ENCODE results near the gene CTAGE8. TPM values are rescaled to one million over a fixed set of nuclear protein-coding genes. Genes with fewer than 3 reads are reported as not detected.
A peak's percentile ranks its signal among the peaks of the same experiment; 100 is the strongest.
"Not testable (repeated sequence)": the region's sequence is repeated elsewhere in the genome, so short reads cannot be mapped to it uniquely, and the experiment has no call there.

Gene CTAGE8
- total RNA-seq, 2 experiments from 2014 or later = 1.1 to 1.9 TPM

DNA sequence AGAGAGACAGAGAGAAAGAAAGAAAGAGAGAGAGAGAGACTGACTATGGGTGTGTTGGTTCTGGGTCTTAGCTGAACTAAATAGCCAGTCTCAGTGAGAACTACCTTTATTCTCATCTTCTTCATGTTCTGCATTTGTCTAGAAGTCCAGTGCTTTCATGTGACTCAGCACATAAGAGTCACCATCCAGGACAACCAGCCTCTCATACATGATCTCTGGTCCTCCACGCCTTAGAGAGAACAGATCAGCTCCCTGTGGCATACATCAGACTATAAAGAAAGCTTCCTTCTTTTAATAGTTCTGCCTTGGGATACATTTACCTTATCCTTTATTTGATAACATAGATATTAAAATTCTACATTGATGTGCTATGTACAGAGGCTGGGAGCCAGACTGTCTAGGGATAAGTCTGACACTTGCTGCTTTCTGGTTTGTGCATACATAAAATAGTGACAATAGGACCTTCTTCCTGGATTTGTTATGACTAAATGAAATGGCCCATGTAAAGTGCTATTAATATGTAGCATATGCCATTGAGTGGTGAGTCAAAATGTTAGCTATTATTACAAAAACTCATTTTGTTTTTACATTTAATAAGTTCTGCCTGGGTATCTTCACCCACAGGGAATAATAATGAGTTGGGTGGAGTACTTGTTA lies 21.3 kb downstream of the CTAGE8 start:
- H3K9me3 Mint-ChIP-seq (ENCODE audit: low read depth); POLR2A ChIA-PET; CTCF ChIA-PET; H3K36me3 Mint-ChIP-seq (ENCODE audit: low read depth); H3K4me1 Mint-ChIP-seq; DNase-seq; H3K27me3 Mint-ChIP-seq; H3K27ac Mint-ChIP-seq; intact Hi-C loops (cut with DNase I, micrococcal nuclease); H3K4me3 Mint-ChIP-seq; ATAC-seq: not testable (repeated sequence)

DNA sequence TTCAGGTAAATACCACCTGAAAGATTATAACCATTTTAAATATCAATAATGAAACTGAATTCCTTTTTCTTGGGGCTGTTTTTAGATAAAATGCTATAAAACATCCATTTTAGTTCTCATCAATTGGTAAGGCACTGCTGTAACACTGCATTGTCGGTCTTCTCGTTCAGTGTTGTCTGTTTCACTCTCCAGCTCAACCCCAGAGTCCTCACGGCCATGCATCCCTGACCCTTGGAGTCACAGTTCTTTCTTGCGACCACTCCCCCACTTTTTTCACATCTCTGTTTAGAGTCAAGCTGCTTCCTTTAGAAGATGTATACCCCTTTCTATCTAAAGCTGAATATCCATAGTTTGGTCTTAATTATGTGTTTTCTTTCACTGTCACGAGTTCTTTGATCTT lies 22.1 kb downstream of the CTAGE8 start:
- intact Hi-C loops (cut with DNase I, micrococcal nuclease); H3K9me3 Mint-ChIP-seq (ENCODE audit: low read depth); DNase-seq; H3K27ac Mint-ChIP-seq; H3K4me3 Mint-ChIP-seq; CTCF ChIA-PET; H3K27me3 Mint-ChIP-seq; H3K4me1 Mint-ChIP-seq; ATAC-seq; POLR2A ChIA-PET; H3K36me3 Mint-ChIP-seq (ENCODE audit: low read depth): not testable (repeated sequence)

DNA sequence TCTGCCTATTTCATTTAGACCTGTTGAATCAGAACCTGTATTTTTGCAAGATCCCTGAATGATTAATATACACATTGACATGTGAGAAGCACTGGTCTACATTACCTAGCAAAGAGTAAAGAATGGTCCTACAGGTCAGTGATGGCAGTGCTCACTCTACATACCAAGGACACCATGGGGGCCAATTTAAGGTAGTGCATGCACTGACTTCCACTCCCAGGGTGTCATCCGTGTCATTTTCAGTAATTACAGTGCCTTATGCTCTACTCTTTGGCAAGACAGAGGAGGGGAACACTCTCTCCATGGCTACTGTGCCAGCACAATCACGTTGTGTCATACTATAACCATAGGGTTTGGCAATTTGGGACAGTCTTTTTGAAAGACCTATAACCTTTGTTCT lies 23.7 kb downstream of the CTAGE8 start:
- H3K36me3 Mint-ChIP-seq (ENCODE audit: low read depth); H3K27me3 Mint-ChIP-seq; intact Hi-C loops (cut with DNase I, micrococcal nuclease); POLR2A ChIA-PET; DNase-seq; ATAC-seq; H3K27ac Mint-ChIP-seq; CTCF ChIA-PET; H3K9me3 Mint-ChIP-seq (ENCODE audit: low read depth); H3K4me3 Mint-ChIP-seq; H3K4me1 Mint-ChIP-seq: not testable (repeated sequence)

DNA sequence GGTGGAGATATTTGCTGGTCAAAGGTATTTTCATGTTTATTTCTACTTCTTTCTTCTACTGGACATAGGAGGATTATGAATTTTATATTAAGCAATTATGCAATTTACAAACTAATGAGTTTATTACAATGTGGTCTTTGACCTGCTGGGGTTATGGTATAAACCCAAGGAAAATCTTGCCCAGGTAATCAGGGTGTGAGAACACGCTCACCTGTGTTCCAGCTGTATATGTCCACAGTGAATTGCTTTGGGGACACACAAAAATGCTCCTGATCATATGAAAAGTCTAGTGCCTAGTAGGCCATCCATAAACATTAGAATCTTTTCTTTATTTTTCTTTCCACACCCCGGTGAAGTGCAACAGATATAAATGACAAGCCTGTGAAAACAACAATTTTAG lies 29.7 kb downstream of the CTAGE8 start, which contains the start of gene OR2A42:
TSS of gene OR2A42 (minus strand) at position 241 of the 400 bp plus-strand sequence. CDS start 6,762 bp downstream, outside the sequence.
- intact Hi-C loops (cut with DNase I, micrococcal nuclease) = not testable (repeated sequence)

DNA sequence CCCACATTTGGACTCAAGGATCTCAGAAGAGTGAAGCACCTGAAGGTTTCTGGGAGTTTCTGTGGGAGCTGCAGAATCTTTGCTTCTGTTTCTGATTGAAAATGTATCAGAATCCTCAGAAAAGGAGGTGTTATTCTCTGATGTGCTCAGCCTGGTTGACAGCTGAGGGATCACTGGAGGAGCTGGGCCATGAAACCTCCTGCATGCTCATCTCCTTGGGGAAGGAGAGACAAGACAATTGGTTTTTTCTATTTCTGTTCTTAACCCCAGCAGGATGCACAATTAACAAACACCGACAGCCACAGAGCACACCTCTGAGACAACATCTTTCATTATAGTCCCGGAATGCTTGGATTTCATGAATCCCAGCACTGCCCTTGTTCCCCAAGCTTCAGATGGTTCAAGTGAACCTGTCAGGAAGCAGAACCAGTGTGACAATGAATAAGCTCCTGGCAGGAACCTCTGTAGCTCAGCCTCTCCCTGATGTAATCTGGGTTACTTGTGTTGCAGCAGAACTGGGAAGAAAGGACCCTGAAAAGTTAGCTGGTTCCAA lies 30.5 kb downstream of the CTAGE8 start:
- H3K36me3 Mint-ChIP-seq (ENCODE audit: low read depth); intact Hi-C loops (cut with DNase I, micrococcal nuclease): not testable (repeated sequence)

More for the DNA sequence above, 29.7 kb downstream of the CTAGE8 start, which contains the start of gene OR2A42:
- ATAC-seq; H3K4me1 Mint-ChIP-seq; H3K27me3 Mint-ChIP-seq; H3K9me3 Mint-ChIP-seq (ENCODE audit: low read depth); H3K27ac Mint-ChIP-seq; CTCF ChIA-PET; DNase-seq; H3K36me3 Mint-ChIP-seq (ENCODE audit: low read depth); POLR2A ChIA-PET; H3K4me3 Mint-ChIP-seq: not testable (repeated sequence)

DNA sequence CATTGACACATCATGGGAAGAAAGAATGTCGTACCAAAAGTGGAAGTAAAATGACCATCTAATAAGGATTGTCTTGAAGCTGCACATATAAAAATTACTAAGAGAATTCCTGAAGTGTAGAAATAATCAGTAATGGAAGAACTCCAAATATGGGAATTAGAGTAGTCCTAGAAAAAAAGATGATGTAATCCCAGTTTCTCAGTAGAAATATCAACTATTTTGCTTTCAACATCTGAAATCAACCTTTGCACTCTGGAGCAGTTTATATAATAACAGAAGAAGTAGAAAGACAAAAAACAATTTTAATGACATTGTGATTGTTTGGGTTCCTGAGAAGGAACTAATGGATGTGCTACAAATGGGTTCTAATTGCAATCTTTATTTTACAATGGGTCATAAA lies 36.0 kb downstream of the CTAGE8 start:
- H3K27ac Mint-ChIP-seq; CTCF ChIA-PET; H3K27me3 Mint-ChIP-seq; DNase-seq; H3K4me3 Mint-ChIP-seq; intact Hi-C loops (cut with DNase I, micrococcal nuclease); H3K36me3 Mint-ChIP-seq (ENCODE audit: low read depth); H3K4me1 Mint-ChIP-seq; POLR2A ChIA-PET; H3K9me3 Mint-ChIP-seq (ENCODE audit: low read depth); ATAC-seq: not testable (repeated sequence)

More for the DNA sequence above, 30.5 kb downstream of the CTAGE8 start:
- H3K4me1 Mint-ChIP-seq; H3K27me3 Mint-ChIP-seq; H3K27ac Mint-ChIP-seq; H3K9me3 Mint-ChIP-seq (ENCODE audit: low read depth); CTCF ChIA-PET; POLR2A ChIA-PET; ATAC-seq; DNase-seq; H3K4me3 Mint-ChIP-seq: not testable (repeated sequence)

DNA sequence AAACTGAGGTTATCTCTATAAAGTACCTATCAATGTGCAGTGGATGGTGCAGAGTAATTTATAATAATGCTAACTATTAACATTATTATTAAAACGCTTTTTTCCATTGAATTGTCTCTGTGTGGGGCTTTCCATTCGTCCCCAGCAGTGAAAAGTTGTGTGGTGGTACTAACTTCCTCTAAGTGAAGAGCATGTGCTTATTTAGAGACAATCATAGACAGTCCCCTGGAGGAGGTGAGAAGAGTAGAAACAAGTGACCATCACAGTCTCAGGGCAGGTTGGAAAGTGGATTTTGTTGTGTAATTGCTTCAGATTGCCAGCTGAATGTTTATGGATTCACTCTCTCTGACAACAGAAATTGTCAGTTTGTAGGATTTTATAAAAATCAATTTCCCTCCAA lies 38.1 kb downstream of the CTAGE8 start:
- H3K4me1 Mint-ChIP-seq; POLR2A ChIA-PET; H3K27ac Mint-ChIP-seq; ATAC-seq; H3K36me3 Mint-ChIP-seq (ENCODE audit: low read depth); H3K4me3 Mint-ChIP-seq; H3K9me3 Mint-ChIP-seq (ENCODE audit: low read depth); CTCF ChIA-PET; intact Hi-C loops (cut with DNase I, micrococcal nuclease); DNase-seq; H3K27me3 Mint-ChIP-seq: not testable (repeated sequence)

DNA sequence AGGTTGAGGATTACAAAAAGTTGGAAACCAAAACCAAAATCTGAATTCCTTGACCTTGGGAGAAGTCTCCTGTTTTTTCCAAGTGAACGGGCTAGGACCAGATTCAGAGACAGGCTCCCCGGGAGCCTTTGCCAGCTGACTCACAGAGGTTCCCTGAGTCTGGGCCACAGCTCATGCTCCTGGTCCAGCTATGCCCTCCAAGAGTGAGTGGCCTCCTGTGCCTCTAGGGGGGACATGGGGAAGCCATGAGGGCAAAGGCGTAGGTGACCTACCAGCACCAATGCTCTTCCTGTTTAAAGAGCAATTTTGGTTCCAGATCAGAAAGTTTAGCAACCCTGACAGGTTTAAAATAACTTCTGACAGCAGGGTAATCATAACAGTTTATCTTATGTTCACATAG lies 40.3 kb downstream of the CTAGE8 start:
- DNase-seq; intact Hi-C loops (cut with DNase I, micrococcal nuclease); H3K27me3 Mint-ChIP-seq; H3K36me3 Mint-ChIP-seq (ENCODE audit: low read depth); H3K4me1 Mint-ChIP-seq; H3K9me3 Mint-ChIP-seq (ENCODE audit: low read depth); H3K4me3 Mint-ChIP-seq; CTCF ChIA-PET; POLR2A ChIA-PET; ATAC-seq; H3K27ac Mint-ChIP-seq: not testable (repeated sequence)

DNA sequence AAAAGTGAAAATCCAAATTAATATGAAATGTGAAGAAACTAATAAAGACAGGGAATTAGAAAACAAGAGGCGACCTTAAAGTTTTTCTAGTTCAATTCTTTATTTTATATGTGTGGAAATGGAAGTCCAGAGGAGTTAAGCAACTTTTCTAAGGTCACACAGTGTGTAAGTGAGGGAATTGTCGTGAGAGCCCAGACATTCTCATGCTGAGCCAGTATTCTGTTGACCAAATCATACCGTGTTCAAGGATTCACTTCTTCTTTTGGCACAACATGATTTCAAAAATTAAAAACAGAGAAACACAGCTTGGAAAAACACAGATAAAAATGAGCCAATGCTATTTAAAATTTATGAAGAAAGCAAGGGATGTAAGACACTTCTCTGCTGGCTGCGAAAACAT lies 42.2 kb downstream of the CTAGE8 start:
- H3K27me3 Mint-ChIP-seq; ATAC-seq; intact Hi-C loops (cut with DNase I, micrococcal nuclease); H3K36me3 Mint-ChIP-seq (ENCODE audit: low read depth); CTCF ChIA-PET; H3K9me3 Mint-ChIP-seq (ENCODE audit: low read depth); H3K27ac Mint-ChIP-seq; DNase-seq; H3K4me3 Mint-ChIP-seq; H3K4me1 Mint-ChIP-seq; POLR2A ChIA-PET: not testable (repeated sequence)

DNA sequence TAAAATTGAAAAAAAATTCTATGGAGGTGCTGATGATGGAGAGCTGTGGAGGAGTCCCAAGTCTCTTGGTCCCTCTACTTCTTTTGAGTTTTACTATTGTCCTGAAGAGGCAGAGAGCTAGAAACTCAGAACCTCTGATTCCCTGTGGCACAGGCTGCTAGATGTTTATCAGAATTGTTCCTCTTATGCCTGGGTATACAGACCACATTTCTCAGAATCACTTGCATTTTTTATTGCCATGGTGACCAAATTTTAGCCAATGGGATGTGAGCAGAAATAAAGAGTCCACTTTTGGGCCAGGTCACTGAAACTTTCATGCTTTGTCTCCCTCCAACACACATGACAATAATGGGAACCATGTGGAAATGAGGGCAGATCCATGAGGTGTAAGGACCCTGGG lies 45.4 kb downstream of the CTAGE8 start:
- CTCF ChIA-PET = not testable (repeated sequence)

DNA sequence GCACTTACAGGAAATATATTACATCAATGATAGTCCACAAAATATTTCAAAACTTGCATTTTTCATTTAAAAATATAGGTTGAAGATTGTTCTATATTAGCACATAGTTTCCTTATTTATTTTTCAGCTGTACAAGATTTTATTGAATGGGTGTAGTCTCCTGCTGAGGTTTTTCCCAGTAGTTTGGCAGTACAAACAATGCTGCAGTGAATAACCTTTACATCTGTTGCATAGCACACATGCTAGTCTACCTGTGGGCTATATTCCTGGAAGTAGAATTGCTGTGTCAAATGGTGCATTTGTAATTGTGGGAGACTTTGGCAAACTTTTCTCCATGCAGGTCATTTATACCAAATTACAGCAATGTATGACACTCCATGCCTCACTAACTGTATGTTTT lies 48.6 kb downstream of the CTAGE8 start:
- CTCF ChIA-PET; DNase-seq; H3K9me3 Mint-ChIP-seq (ENCODE audit: low read depth); H3K4me3 Mint-ChIP-seq; H3K36me3 Mint-ChIP-seq (ENCODE audit: low read depth); intact Hi-C loops (cut with DNase I, micrococcal nuclease); H3K4me1 Mint-ChIP-seq; POLR2A ChIA-PET; ATAC-seq; H3K27me3 Mint-ChIP-seq; H3K27ac Mint-ChIP-seq: not testable (repeated sequence)

More for the DNA sequence above, 45.4 kb downstream of the CTAGE8 start:
- H3K27ac Mint-ChIP-seq; H3K36me3 Mint-ChIP-seq (ENCODE audit: low read depth); intact Hi-C loops (cut with DNase I, micrococcal nuclease); ATAC-seq; DNase-seq; H3K4me3 Mint-ChIP-seq; H3K9me3 Mint-ChIP-seq (ENCODE audit: low read depth); H3K27me3 Mint-ChIP-seq; POLR2A ChIA-PET; H3K4me1 Mint-ChIP-seq: not testable (repeated sequence)

DNA sequence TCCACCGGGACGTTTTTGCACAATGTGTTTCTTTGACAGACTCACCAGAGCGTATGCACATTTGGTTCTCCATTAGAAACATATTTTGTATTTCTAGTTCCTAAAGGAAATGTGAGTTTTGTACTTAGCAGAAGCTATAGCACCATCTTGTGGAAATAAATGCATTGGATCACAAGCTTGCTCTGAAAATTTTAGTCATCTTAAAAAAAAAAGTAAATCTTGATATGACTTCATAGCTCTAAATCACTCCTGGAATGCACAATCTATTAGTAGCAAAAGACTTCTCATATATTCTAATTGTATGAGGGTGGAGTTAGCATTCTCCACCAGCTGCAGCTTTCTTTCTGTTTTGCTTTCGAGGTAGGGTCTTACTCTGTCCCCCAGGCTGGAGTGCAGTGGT lies 49.9 kb downstream of the CTAGE8 start:
- H3K36me3 Mint-ChIP-seq (ENCODE audit: low read depth); CTCF ChIA-PET: not testable (repeated sequence)

More for the DNA sequence above, 49.9 kb downstream of the CTAGE8 start:
- H3K4me1 Mint-ChIP-seq; POLR2A ChIA-PET; H3K9me3 Mint-ChIP-seq (ENCODE audit: low read depth); DNase-seq; H3K27ac Mint-ChIP-seq; intact Hi-C loops (cut with DNase I, micrococcal nuclease); H3K27me3 Mint-ChIP-seq; H3K4me3 Mint-ChIP-seq: not testable (repeated sequence)
- peak; percentile 85 for ATAC-seq
